ENCODE data around the gene PDE8B.
"Not testable (repeated sequence)": the region's sequence is repeated elsewhere in the genome, so short reads cannot be mapped to it uniquely, and the experiment has no call there.

Gene PDE8B

DNA sequence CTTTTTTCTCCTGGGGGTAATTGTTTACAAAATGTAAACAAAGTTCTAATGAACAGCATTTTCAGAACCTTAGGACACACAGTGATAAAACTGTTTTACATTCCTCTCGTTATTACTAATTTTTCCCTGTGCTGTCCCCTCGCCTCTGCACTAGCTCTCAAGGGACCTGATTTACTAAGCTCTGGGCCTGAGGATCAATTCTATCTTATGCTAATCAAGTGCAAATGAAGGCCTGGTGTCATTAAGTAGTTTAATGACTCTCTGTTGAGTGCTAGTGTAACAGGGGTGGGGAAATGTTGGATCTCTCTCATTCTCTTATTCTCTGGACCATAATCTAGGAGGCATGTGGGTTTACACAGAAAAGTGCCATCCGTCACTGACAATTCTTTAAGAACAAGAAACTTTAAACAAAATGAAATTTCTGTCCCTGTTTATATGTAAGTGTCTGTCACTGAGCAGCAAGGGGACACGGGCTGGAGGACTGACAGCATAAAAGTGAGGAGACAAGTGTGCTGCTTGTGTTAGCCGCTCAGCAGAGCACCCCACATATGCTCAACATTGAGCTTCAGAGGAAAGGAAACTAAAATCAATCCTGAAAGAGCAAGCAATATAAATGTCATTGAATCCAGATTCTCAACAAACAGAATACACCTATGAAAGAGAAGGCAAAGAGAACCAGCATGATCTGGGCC is 166.3 kb downstream of the PDE8B start:
- DNase-seq (ENCODE audit: extremely low read depth, low read depth): no peak
- TF ChIP-seq, protein P1, sequence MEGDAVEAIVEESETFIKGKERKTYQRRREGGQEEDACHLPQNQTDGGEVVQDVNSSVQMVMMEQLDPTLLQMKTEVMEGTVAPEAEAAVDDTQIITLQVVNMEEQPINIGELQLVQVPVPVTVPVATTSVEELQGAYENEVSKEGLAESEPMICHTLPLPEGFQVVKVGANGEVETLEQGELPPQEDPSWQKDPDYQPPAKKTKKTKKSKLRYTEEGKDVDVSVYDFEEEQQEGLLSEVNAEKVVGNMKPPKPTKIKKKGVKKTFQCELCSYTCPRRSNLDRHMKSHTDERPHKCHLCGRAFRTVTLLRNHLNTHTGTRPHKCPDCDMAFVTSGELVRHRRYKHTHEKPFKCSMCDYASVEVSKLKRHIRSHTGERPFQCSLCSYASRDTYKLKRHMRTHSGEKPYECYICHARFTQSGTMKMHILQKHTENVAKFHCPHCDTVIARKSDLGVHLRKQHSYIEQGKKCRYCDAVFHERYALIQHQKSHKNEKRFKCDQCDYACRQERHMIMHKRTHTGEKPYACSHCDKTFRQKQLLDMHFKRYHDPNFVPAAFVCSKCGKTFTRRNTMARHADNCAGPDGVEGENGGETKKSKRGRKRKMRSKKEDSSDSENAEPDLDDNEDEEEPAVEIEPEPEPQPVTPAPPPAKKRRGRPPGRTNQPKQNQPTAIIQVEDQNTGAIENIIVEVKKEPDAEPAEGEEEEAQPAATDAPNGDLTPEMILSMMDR (IDR thresholded peaks at IDR 0.05; ENCODE audit: low read depth, low read length, missing control alignments): no peak
- H3K4me3 ChIP-seq (replicated peaks; ENCODE audit: low read depth, low read length): no peak overlapping the region

DNA sequence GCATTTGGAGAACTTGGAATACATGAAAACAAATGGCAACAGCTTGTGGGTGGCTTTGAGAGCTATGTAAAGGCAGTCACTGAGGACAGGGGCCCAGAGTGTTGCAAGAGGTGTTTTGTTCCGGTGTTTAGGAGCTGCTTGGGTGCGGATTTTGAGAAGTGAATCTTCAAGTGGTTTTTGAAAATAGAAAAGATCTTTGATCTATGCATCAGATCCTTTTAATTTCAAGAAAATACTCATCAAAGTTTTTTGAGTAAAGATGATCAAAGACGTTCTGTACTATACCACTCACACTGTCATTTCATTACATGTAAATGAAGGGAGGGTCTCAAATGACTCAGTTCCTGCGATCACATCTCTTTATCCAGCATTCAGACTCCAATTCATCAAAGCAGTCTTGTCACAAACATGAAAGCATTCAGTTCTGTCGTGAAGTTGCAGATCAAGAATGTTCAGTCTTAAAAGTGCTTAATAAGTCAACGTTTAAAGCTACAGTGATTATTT is 169.1 kb downstream of the PDE8B start:
- no peak for DNase-seq (ENCODE audit: extremely low read depth, low read depth)
- TF ChIP-seq, protein P1 (IDR thresholded peaks at IDR 0.05; ENCODE audit: low read depth, low read length, missing control alignments): no peak
- H3K4me3 ChIP-seq (replicated peaks; ENCODE audit: low read depth, low read length): no peak overlapping the region

- TF ChIP-seq, protein P1 (IDR thresholded peaks at IDR 0.05; ENCODE audit: low read depth, low read length, missing control alignments): no peak
- no peak for DNase-seq (ENCODE audit: extremely low read depth, low read depth)
- H3K4me3 ChIP-seq (replicated peaks; ENCODE audit: low read depth, low read length): no peak overlapping the region
These were observed 170.2 kb downstream of the PDE8B start for GRCh38 chr5:77380636-77381035.

DNA sequence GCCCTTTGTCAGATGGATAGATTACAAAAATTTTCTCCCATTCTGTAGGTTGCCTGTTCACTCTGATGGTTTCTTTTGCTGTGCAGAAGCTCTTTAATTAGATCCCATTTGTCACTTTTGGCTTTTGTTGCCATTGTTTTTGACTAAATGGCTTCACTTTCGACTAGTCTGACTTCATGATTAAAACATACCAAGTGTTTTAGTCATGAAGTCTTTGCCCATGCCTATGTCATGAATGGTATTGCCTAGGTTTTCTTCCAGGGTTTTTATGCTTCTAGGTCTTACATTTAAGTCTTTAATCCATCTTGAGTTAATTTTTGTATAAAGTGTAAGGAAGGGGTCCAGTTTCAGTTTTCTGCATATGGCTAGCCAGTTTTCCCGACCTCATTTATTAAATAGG is 172.9 kb downstream of the PDE8B start:
- not testable (repeated sequence) for DNase-seq (ENCODE audit: extremely low read depth, low read depth); H3K4me3 ChIP-seq (replicated peaks; ENCODE audit: low read depth, low read length)

DNA sequence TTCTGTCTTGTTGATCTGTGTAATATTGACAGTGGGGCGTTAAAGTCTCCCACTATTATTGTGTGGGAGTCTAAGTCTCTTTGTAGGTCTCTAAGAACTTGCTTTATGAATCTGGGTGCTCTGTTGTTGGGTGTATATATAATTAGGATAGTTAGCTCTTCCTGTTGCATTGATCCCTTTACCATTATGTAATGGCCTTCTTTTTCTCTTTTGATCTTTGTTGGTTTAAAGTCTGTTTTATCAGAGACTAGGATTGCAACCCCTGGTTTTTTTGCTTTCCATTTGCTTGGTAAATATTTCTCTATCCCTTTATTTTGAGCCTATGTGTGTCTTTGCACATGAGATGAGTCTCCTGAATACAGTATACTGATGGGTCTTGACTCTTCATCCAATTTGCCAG is 175.9 kb downstream of the PDE8B start:
- not testable (repeated sequence) for H3K4me3 ChIP-seq (replicated peaks; ENCODE audit: low read depth, low read length); DNase-seq (ENCODE audit: extremely low read depth, low read depth)

- no peak overlapping the region for H3K4me3 ChIP-seq (replicated peaks; ENCODE audit: low read depth, low read length)
- DNase-seq (ENCODE audit: extremely low read depth, low read depth): no peak
- TF ChIP-seq, protein P1 (IDR thresholded peaks at IDR 0.05; ENCODE audit: low read depth, low read length, missing control alignments): no peak
These were observed 179.3 kb downstream of the PDE8B start for GRCh38 chr5:77389746-77390145.

- DNase-seq (ENCODE audit: extremely low read depth, low read depth): no peak
- no peak overlapping the region for H3K4me3 ChIP-seq (replicated peaks; ENCODE audit: low read depth, low read length)
- TF ChIP-seq, protein P1 (IDR thresholded peaks at IDR 0.05; ENCODE audit: low read depth, low read length, missing control alignments): no peak
These were observed 179.7 kb downstream of the PDE8B start for GRCh38 chr5:77390221-77390620.

DNA sequence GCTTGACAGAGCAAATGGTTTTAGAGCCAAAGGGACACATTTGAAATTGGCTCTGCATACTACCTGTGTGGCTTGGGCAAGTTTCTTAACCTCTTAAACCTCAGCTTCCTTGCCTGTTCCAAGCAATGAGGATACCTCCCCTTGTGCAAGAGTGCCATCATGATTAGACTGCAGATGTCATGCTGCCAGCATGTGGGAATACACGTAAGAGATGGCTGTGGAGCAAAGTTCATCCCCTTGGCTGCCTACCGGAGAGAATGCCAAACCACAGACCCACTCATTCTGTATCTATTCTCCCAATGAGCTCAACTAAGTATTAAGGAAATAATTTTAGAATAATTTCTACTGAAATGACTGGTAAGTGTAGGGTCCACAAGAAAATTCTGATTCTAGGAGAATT is 180.3 kb downstream of the PDE8B start:
- DNase-seq (ENCODE audit: extremely low read depth, low read depth): no peak
- TF ChIP-seq, protein P1 (IDR thresholded peaks at IDR 0.05; ENCODE audit: low read depth, low read length, missing control alignments): no peak
- H3K4me3 ChIP-seq (replicated peaks; ENCODE audit: low read depth, low read length): no peak overlapping the region

All from HFF-Myc (cell line).